HEK293 (cell line): ENCODE results near the gene MUCL3.

ENCODE experiments used
- CTCF ChIA-PET: fragments of 350-600 bp; formaldehyde crosslinking; extraction: SDS; loops from one replicate; lab custom pipeline; 2021; ENCODE audit warnings: antibody characterized with exemption; lab: Yijun Ruan, JAX
- POLR2A ChIA-PET: fragments of 300-600 bp; formaldehyde crosslinking; extraction: SDS; loops from one replicate; lab custom pipeline; 2020; ENCODE audit warnings: antibody characterized with exemption, inconsistent platforms; lab: Yijun Ruan, JAX
- H3K27ac ChIP-seq: fragments of 200-500 bp; sonication (Bioruptor generic); 2 replicates; pipeline ENCODE4 v1.5.1; 2014; ENCODE audit warnings: low read depth, low read length, control low read depth, inconsistent platforms; ENCODE audit errors: extremely low read depth
- H3K36me3 ChIP-seq, 2 experiments: fragments of 200-500 bp in 1 of 2; sonication (Bioruptor generic) in 1 of 2; 1 replicate in 1 of 2; 2 replicates in 1 of 2; pipeline ENCODE4 v1.5.1; 2014 to 2017; ENCODE audit warnings: inconsistent platforms in 2 of 2, low read length in 2 of 2; ENCODE audit not compliant: control insufficient read depth in 2 of 2, insufficient read depth in 1 of 2
- H3K4me1 ChIP-seq: fragments of 200-500 bp; sonication (Bioruptor generic); 2 replicates; pipeline ENCODE4 v1.5.1; 2014; ENCODE audit warnings: mild to moderate bottlenecking, low read length, inconsistent platforms; ENCODE audit not compliant: control insufficient read depth, insufficient read depth
- H3K4me3 ChIP-seq: 2 replicates; pipeline ENCODE4 v1.5.1; 2011; ENCODE audit warnings: low read depth, mild to moderate bottlenecking, control low read depth, low read length, moderate library complexity
- H3K9me3 ChIP-seq: fragments of 200-500 bp; sonication (Bioruptor generic); 2 replicates; pipeline ENCODE4 v1.5.1; 2014; ENCODE audit warnings: low read depth, low read length, inconsistent platforms; ENCODE audit not compliant: control insufficient read depth, insufficient read depth
- GFI1B ChIP-seq: fragments of 450-650 bp; formaldehyde crosslinking; IDR thresholded peaks from 2 replicates; pipeline ENCODE4 v1.5.1; 2016; ENCODE audit warnings: missing biosample characterization, missing genetic modification characterization
- KLF8 ChIP-seq: fragments of 450-650 bp; formaldehyde crosslinking; IDR thresholded peaks from 2 replicates; pipeline ENCODE4 v1.5.1; 2016; ENCODE audit warnings: missing biosample characterization, missing genetic modification characterization
- ZFHX2 ChIP-seq: fragments of 450-650 bp; formaldehyde crosslinking; conservative IDR thresholded peaks from 2 replicates; pipeline ENCODE4 v1.5.1; 2016; ENCODE audit warnings: missing biosample characterization, missing genetic modification characterization
- ZNF138 ChIP-seq: fragments of 450-650 bp; formaldehyde crosslinking; IDR thresholded peaks from 2 replicates; pipeline ENCODE4 v1.5.1; 2016; ENCODE audit warnings: missing biosample characterization, missing genetic modification characterization, borderline replicate concordance
- ZNF174 ChIP-seq: fragments of 450-650 bp; formaldehyde crosslinking; IDR thresholded peaks from 2 replicates; pipeline ENCODE4 v1.5.0; 2017; ENCODE audit warnings: missing biosample characterization, mild to moderate bottlenecking, missing genetic modification characterization
- ZNF26 ChIP-seq: fragments of 450-650 bp; formaldehyde crosslinking; IDR thresholded peaks from 2 replicates; pipeline ENCODE4 v1.5.1; 2016; ENCODE audit warnings: missing biosample characterization, missing genetic modification characterization
- ZNF518A ChIP-seq: fragments of 450-650 bp; formaldehyde crosslinking; conservative IDR thresholded peaks from 2 replicates; pipeline ENCODE4 v1.5.1; 2016; ENCODE audit warnings: low read depth, missing biosample characterization, missing genetic modification characterization
- ZNF529 ChIP-seq: fragments of 450-650 bp; formaldehyde crosslinking; IDR thresholded peaks from 2 replicates; pipeline ENCODE4 v1.5.1; 2017; ENCODE audit warnings: missing genetic modification characterization, missing biosample characterization; ENCODE audit not compliant: insufficient replicate concordance
- ZNF558 ChIP-seq: fragments of 450-650 bp; formaldehyde crosslinking; IDR thresholded peaks from 2 replicates; pipeline ENCODE4 v1.5.1; 2016; ENCODE audit warnings: missing biosample characterization, missing genetic modification characterization
- ZNF561 ChIP-seq: fragments of 450-650 bp; IDR thresholded peaks from 2 replicates; pipeline ENCODE4 v1.5.1; 2018; ENCODE audit warnings: missing biosample characterization, missing genetic modification characterization, borderline replicate concordance
- ZNF585B ChIP-seq: fragments of 450-650 bp; formaldehyde crosslinking; IDR thresholded peaks from 2 replicates; pipeline ENCODE4 v1.5.1; 2016; ENCODE audit warnings: missing biosample characterization, missing genetic modification characterization
- ZNF626 ChIP-seq: fragments of 450-650 bp; sonication (Bioruptor Pico); formaldehyde crosslinking; IDR thresholded peaks from 2 replicates; pipeline ENCODE4 v1.5.1; 2018; ENCODE audit warnings: missing biosample characterization, missing genetic modification characterization, inconsistent platforms
- ZNF777 ChIP-seq: fragments of 450-650 bp; formaldehyde crosslinking; IDR thresholded peaks from 2 replicates; pipeline ENCODE4 v1.5.1; 2017; ENCODE audit warnings: missing biosample characterization, missing genetic modification characterization, borderline replicate concordance
- ZSCAN23 ChIP-seq: fragments of 450-650 bp; formaldehyde crosslinking; IDR thresholded peaks from 2 replicates; pipeline ENCODE4 v1.5.1; 2016; ENCODE audit warnings: missing biosample characterization, missing genetic modification characterization
- TF ChIP-seq, protein P1 (sequence below): fragments of 450-650 bp; formaldehyde crosslinking; IDR thresholded peaks from 2 replicates; pipeline ENCODE4 v1.5.1; 2016; ENCODE audit warnings: missing biosample characterization, missing genetic modification characterization
- TF ChIP-seq, protein P2 (sequence below): fragments of 450-650 bp; formaldehyde crosslinking; IDR thresholded peaks from 2 replicates; pipeline ENCODE4 v1.5.1; 2016; ENCODE audit warnings: missing biosample characterization, missing genetic modification characterization
- TF ChIP-seq, protein P3 (sequence below): fragments of 450-650 bp; formaldehyde crosslinking; IDR thresholded peaks from 2 replicates; pipeline ENCODE4 v1.5.1; 2017; ENCODE audit warnings: missing biosample characterization, missing genetic modification characterization
- TF ChIP-seq, protein P4 (sequence below): fragments of 450-650 bp; formaldehyde crosslinking; IDR thresholded peaks from 2 replicates; pipeline ENCODE4 v1.5.1; 2016; ENCODE audit warnings: missing biosample characterization, missing genetic modification characterization, low read depth
- TF ChIP-seq, protein P5 (sequence below): fragments of 450-650 bp; formaldehyde crosslinking; IDR thresholded peaks from 2 replicates; pipeline ENCODE4 v1.5.1; 2016; ENCODE audit warnings: missing biosample characterization, missing genetic modification characterization

Gene MUCL3

GRCh38 chr6:30891450-30891723, 49.4 kb upstream of the MUCL3 start (continued):
- TF ChIP-seq, protein P1, sequence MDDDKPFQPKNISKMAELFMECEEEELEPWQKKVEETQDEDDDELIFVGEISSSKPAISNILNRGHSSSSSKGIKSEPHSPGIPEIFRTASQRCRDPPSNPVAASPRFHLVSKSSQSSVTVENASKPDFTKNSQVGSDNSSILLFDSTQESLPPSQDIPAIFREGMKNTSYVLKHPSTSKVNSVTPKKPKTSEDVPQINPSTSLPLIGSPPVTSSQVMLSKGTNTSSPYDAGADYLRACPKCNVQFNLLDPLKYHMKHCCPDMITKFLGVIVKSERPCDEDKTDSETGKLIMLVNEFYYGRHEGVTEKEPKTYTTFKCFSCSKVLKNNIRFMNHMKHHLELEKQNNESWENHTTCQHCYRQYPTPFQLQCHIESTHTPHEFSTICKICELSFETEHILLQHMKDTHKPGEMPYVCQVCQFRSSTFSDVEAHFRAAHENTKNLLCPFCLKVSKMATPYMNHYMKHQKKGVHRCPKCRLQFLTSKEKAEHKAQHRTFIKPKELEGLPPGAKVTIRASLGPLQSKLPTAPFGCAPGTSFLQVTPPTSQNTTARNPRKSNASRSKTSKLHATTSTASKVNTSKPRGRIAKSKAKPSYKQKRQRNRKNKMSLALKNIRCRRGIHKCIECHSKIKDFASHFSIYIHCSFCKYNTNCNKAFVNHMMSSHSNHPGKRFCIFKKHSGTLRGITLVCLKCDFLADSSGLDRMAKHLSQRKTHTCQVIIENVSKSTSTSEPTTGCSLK (tag by site-specific recombination): no peak
- TF ChIP-seq ZNF561 (tag by site-specific recombination) (no peak), ZNF26 (tag by site-specific recombination) (no peak), ZNF518A (no peak), ZSCAN23 (no peak), KLF8 (tag by site-specific recombination) (no peak), ZFHX2 (tag by site-specific recombination) (peak; percentile 93), ZNF558 (tag by site-specific recombination) (no peak)
- TF ChIP-seq, protein P2, sequence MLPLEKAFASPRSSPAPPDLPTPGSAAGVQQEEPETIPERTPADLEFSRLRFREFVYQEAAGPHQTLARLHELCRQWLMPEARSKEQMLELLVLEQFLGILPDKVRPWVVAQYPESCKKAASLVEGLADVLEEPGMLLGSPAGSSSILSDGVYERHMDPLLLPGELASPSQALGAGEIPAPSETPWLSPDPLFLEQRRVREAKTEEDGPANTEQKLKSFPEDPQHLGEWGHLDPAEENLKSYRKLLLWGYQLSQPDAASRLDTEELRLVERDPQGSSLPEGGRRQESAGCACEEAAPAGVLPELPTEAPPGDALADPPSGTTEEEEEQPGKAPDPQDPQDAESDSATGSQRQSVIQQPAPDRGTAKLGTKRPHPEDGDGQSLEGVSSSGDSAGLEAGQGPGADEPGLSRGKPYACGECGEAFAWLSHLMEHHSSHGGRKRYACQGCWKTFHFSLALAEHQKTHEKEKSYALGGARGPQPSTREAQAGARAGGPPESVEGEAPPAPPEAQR (tag by site-specific recombination): no peak
- TF ChIP-seq, protein P3, sequence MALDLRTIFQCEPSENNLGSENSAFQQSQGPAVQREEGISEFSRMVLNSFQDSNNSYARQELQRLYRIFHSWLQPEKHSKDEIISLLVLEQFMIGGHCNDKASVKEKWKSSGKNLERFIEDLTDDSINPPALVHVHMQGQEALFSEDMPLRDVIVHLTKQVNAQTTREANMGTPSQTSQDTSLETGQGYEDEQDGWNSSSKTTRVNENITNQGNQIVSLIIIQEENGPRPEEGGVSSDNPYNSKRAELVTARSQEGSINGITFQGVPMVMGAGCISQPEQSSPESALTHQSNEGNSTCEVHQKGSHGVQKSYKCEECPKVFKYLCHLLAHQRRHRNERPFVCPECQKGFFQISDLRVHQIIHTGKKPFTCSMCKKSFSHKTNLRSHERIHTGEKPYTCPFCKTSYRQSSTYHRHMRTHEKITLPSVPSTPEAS (tag by site-specific recombination): peak; percentile 30; the same call in 1 of the 2 replicates

GRCh38 chr6:30891816-30892538, 48.8 kb upstream of the MUCL3 start:
- CTCF ChIA-PET: no interaction called here
- Histone ChIP-seq H3K36me3 (peaks cover 14 to 79% of the 10 kb centered on the region in 2 experiments), H3K4me3 (no peak overlapping the region), H3K9me3 (no peaks in the 10 kb centered on the region), H3K4me1 (peaks cover 8% of the 10 kb centered on the region), H3K27ac (no peak overlapping the region)
- POLR2A ChIA-PET: interaction anchor here (0.6 kb wide), 1 partner anchor 129 kb away, joined by 3 read pairs; no protein-coding TSS in a partner anchor
- TF ChIP-seq ZNF626: no peak
- TF ChIP-seq, protein P4, sequence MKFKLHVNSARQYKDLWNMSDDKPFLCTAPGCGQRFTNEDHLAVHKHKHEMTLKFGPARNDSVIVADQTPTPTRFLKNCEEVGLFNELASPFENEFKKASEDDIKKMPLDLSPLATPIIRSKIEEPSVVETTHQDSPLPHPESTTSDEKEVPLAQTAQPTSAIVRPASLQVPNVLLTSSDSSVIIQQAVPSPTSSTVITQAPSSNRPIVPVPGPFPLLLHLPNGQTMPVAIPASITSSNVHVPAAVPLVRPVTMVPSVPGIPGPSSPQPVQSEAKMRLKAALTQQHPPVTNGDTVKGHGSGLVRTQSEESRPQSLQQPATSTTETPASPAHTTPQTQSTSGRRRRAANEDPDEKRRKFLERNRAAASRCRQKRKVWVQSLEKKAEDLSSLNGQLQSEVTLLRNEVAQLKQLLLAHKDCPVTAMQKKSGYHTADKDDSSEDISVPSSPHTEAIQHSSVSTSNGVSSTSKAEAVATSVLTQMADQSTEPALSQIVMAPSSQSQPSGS: no peak
- TF ChIP-seq ZNF138: no peak
- TF ChIP-seq ZNF585B (tag by site-specific recombination): no peak
- TF ChIP-seq, protein P5, sequence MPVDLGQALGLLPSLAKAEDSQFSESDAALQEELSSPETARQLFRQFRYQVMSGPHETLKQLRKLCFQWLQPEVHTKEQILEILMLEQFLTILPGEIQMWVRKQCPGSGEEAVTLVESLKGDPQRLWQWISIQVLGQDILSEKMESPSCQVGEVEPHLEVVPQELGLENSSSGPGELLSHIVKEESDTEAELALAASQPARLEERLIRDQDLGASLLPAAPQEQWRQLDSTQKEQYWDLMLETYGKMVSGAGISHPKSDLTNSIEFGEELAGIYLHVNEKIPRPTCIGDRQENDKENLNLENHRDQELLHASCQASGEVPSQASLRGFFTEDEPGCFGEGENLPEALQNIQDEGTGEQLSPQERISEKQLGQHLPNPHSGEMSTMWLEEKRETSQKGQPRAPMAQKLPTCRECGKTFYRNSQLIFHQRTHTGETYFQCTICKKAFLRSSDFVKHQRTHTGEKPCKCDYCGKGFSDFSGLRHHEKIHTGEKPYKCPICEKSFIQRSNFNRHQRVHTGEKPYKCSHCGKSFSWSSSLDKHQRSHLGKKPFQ (tag by site-specific recombination): no peak
- no peak for TF ChIP-seq GFI1B (tag by site-specific recombination)
- TF ChIP-seq ZNF529 (tag by site-specific recombination): no peak
- no peak for TF ChIP-seq ZNF777 (tag by site-specific recombination)
- TF ChIP-seq ZNF174 (tag by site-specific recombination): no peak
